ENCODE data around the gene CDC42BPB. TPM values are rescaled to one million over a fixed set of nuclear protein-coding genes. Genes with fewer than 3 reads are reported as not detected.

Gene CDC42BPB
- total and polyA plus RNA-seq, 2 of the 13 experiments (the other 11 are each of a cell fraction or from before 2014, with no cell fraction given): 19.7 to 32.3 TPM

DNA sequence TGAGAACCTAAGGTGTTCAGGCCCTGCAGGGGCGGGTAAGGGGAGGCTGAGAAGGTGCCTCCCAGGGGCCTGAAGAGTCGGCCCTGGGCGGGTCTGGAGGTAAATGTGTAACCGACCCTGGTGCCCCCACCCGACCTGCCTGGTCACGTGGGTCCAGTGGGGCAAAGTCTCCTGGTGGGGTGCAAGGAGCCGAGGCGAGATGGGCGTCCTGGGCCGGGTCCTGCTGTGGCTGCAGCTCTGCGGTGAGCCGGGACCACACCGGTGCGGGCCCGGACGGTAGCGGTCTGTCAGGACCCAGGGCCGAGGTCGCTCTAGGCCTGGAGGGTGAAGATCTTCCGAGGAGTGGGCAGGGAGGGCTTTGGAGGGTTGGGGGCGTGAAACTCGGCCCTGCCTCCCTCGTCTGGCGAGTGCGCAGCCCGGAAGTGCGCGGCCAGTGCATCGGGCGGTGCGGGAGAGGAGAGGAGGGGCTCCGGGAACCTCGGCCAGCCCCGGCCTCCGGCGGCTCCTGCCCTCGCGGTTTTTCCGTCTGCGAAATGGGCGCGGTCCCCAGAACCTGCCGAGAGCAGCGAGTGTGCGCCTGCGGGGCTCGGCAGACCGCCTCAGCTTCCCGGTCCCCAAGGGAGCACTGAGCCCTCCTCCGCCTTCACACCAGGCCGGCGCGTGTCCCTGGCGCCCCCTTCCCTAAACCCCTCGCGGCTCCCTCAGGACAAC lies 134.7 kb downstream of the CDC42BPB start, which contains the start of gene AMN (continued):
- TF ChIP-seq, protein P1, sequence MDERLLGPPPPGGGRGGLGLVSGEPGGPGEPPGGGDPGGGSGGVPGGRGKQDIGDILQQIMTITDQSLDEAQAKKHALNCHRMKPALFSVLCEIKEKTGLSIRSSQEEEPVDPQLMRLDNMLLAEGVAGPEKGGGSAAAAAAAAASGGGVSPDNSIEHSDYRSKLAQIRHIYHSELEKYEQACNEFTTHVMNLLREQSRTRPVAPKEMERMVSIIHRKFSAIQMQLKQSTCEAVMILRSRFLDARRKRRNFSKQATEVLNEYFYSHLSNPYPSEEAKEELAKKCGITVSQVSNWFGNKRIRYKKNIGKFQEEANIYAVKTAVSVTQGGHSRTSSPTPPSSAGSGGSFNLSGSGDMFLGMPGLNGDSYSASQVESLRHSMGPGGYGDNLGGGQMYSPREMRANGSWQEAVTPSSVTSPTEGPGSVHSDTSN (CRISPR knock-in tag; IDR thresholded peaks at IDR 0.05): no peak
- TF ChIP-seq, protein P2, sequence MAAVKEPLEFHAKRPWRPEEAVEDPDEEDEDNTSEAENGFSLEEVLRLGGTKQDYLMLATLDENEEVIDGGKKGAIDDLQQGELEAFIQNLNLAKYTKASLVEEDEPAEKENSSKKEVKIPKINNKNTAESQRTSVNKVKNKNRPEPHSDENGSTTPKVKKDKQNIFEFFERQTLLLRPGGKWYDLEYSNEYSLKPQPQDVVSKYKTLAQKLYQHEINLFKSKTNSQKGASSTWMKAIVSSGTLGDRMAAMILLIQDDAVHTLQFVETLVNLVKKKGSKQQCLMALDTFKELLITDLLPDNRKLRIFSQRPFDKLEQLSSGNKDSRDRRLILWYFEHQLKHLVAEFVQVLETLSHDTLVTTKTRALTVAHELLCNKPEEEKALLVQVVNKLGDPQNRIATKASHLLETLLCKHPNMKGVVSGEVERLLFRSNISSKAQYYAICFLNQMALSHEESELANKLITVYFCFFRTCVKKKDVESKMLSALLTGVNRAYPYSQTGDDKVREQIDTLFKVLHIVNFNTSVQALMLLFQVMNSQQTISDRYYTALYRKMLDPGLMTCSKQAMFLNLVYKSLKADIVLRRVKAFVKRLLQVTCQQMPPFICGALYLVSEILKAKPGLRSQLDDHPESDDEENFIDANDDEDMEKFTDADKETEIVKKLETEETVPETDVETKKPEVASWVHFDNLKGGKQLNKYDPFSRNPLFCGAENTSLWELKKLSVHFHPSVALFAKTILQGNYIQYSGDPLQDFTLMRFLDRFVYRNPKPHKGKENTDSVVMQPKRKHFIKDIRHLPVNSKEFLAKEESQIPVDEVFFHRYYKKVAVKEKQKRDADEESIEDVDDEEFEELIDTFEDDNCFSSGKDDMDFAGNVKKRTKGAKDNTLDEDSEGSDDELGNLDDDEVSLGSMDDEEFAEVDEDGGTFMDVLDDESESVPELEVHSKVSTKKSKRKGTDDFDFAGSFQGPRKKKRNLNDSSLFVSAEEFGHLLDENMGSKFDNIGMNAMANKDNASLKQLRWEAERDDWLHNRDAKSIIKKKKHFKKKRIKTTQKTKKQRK (IDR thresholded peaks at IDR 0.05; ENCODE audit: low read length): no peak
- TF ChIP-seq ZNF558 (CRISPR knock-in tag; IDR thresholded peaks at IDR 0.05; ENCODE audit: borderline replicate concordance) (no peak), MTA3 (CRISPR knock-in tag; IDR thresholded peaks at IDR 0.05) (no peak), BCL6 (CRISPR knock-in tag; IDR thresholded peaks at IDR 0.05) (peak; percentile 46), PPARG (CRISPR knock-in tag; conservative IDR thresholded peaks at IDR 0.05) (peak; percentile 69; the same call in 1 of the 2 replicates), ADNP (CRISPR knock-in tag; IDR thresholded peaks at IDR 0.05) (peak; percentile 89), YEATS2 (CRISPR knock-in tag; IDR thresholded peaks at IDR 0.05; ENCODE audit: borderline replicate concordance) (peak; percentile 64; the same call in 1 of the 2 replicates), NFE2L1 (CRISPR knock-in tag; IDR thresholded peaks at IDR 0.05; ENCODE audit: borderline replicate concordance) (no peak), SMYD3 (CRISPR knock-in tag; IDR thresholded peaks at IDR 0.05) (no peak), SMC3 (IDR thresholded peaks at IDR 0.05; ENCODE audit: low read length) (no peak), ZNF605 (CRISPR knock-in tag; IDR thresholded peaks at IDR 0.05) (peak; percentile 58; the same call in 1 of the 2 replicates), DNMT3B (CRISPR knock-in tag; conservative IDR thresholded peaks at IDR 0.05) (no peak), SOX6 (IDR thresholded peaks at IDR 0.05) (no peak), SOX6 (CRISPR knock-in tag; IDR thresholded peaks at IDR 0.05) (peak; percentile 57; the same call in 1 of the 2 replicates), NONO (IDR thresholded peaks at IDR 0.05) (no peak), NONO (CRISPR knock-in tag; conservative IDR thresholded peaks at IDR 0.05) (peak; percentile 96), RXRA (CRISPR knock-in tag; IDR thresholded peaks at IDR 0.05) (peak; percentile 86), MIER3 (CRISPR knock-in tag; IDR thresholded peaks at IDR 0.05; ENCODE audit: borderline replicate concordance) (0 out of 2 replicates have a peak, but pooled peaks have one; percentile 55), SAP130 (CRISPR knock-in tag; IDR thresholded peaks at IDR 0.05; ENCODE audit: low read depth) (peak; percentile 87), FOXM1 (CRISPR knock-in tag; IDR thresholded peaks at IDR 0.05) (no peak), KAT8 (CRISPR knock-in tag; IDR thresholded peaks at IDR 0.05) (peak; percentile 87)
- TF ChIP-seq, protein P3, sequence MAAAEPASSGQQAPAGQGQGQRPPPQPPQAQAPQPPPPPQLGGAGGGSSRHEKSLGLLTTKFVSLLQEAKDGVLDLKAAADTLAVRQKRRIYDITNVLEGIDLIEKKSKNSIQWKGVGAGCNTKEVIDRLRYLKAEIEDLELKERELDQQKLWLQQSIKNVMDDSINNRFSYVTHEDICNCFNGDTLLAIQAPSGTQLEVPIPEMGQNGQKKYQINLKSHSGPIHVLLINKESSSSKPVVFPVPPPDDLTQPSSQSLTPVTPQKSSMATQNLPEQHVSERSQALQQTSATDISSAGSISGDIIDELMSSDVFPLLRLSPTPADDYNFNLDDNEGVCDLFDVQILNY (CRISPR knock-in tag; conservative IDR thresholded peaks at IDR 0.05): peak; percentile 47
- TF ChIP-seq, protein P4, sequence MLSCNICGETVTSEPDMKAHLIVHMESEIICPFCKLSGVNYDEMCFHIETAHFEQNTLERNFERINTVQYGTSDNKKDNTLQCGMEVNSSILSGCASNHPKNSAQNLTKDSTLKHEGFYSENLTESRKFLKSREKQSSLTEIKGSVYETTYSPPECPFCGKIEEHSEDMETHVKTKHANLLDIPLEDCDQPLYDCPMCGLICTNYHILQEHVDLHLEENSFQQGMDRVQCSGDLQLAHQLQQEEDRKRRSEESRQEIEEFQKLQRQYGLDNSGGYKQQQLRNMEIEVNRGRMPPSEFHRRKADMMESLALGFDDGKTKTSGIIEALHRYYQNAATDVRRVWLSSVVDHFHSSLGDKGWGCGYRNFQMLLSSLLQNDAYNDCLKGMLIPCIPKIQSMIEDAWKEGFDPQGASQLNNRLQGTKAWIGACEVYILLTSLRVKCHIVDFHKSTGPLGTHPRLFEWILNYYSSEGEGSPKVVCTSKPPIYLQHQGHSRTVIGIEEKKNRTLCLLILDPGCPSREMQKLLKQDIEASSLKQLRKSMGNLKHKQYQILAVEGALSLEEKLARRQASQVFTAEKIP (CRISPR knock-in tag; IDR thresholded peaks at IDR 0.05; ENCODE audit: borderline replicate concordance): no peak
